Stimulated activated naive CD8-positive, alpha-beta T cell treated with anti-CD3 and anti-CD28 coated beads, Interleukin-15, Interleukin-2, amounts not matched to agents 100 U/mL and 50 U/mL, for 24 hours (primary cell): Measurements from ENCODE around the gene PRRG2.
A peak's percentile ranks its signal among the peaks of the same experiment; 100 is the strongest.

ENCODE experiments used
- ATAC-seq: fragments of 150-1000 bp; cut with Tn5 transposase; one replicate; pipeline ENCODE4 v1.10.0; 2021
- DNase-seq: peaks from one replicate; pipeline ENCODE4 v3.0.0; 2021

Gene PRRG2

DNA sequence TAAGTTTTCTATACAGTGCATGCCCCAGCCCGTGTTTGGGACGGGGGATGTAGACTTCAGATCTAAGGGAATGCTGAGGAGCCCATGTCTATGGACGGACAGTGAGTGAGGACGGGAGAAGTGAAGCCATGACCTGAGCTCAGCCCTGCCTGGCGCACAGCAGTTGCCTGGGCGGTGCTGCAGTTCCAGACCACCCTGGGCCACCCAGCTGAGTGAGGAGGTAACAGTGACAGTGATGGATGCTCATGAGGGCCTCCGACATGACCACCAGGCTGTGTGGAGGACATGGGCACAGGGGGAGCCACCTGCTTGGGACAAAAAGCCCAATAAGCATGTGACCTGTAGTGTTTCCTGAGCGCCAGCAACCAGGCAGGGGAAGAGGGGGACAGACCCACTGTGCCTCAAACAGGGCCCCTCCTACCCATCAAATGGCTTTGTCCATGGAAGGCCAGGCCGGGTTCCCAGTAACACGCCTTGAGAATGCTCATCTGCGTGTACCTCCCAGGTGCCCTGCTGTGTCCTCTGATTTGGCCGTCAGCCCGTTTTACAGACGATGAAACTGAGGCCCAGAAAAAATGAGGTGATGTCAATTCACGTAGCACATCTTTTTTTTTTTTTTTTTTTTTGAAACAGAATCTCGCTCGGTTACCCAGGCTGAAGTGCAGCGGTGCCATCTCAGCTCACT is 23.3 kb upstream of the PRRG2 start:
- no peak for DNase-seq
- no peak for ATAC-seq

DNA sequence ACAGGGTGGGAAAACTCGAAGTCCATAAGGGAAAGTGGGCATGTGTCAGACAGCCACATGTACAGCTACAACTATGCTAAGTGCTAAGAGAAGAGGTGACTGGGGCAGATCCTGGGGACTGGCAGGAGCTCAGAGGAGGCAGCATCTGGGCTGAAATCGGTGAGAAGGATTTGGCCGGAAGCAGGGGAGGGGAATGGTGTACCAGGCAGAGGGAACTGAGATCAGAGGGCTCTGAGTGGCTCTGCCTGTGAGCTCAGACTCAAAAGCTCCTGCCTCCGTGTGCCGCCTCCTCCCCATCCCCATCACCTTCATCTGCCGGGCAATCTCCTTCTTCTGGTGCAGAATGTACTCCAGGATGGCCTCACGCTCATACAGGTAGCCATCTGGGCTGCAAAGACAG is 22.5 kb upstream of the PRRG2 start:
- ATAC-seq (peak; percentile 11), DNase-seq (peak; percentile 41)

DNA sequence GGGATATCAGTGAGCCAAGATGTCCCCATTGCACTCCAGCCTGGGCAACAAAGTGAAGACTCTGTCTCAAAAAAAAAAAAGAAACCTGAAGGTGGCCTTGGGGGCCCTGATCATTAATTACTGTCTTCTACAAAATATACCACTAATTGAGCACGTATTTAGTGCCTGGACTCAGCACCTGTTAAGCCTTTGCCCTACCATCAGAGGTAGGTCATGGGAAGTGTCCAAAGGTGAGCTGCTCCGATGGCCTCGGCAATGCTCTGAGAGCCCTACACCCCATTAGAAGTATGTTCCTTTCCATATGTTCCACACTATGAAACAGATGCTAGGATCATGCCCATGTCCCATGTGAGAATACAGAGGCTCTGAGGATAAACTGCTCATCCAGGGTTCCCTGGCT is 21.7 kb upstream of the PRRG2 start:
- DNase-seq = no peak
- ATAC-seq = no peak

DNA sequence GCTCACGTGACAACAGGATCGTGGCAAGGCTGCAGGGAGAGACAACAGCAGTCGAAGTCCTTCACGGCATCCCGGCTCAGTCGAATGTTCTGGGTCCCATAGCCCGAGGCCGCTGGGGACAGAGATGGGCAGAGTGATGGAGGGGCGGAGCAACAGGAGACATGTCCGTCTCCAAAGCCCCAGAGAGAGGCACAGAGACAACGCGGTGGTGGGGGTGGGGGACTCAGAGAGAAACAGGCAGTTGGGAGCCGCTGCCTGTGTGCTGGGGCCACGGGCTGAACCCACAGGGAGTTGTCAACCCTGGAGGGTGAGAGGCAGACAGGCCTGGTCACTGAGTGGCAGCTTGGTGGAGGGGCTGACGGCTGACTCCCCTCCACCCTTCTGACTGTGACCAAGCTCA is 21.2 kb upstream of the PRRG2 start:
- DNase-seq = peak; percentile 48
- no peak for ATAC-seq

DNA sequence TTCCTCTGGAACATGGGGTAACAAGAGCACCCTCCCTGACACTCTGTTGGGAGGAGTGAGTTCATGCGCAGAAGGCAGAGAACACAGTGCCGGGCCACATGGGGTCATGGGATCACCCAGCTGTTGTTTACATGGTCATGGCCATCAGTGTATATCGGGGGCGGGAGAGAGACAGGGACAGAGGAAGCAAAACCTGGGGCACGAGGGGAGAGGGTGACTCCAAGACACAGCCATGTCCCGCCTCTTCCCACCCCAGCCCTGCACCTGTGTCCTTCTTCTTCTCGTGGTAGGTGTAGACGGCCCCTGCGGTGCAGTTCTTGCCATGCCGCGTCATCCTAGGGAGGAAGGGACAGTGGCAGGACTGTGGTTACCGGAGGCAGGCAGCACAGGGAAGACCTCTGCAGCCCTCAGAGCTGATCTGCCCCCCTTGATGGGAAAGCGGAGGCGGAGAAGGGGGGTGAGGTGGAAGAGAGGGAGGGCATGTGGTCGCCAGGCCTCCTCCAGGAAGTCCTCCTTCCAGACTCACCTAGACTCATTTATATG is 20.7 kb upstream of the PRRG2 start:
- peak; percentile 4 for ATAC-seq
- peak; percentile 49 for DNase-seq

DNA sequence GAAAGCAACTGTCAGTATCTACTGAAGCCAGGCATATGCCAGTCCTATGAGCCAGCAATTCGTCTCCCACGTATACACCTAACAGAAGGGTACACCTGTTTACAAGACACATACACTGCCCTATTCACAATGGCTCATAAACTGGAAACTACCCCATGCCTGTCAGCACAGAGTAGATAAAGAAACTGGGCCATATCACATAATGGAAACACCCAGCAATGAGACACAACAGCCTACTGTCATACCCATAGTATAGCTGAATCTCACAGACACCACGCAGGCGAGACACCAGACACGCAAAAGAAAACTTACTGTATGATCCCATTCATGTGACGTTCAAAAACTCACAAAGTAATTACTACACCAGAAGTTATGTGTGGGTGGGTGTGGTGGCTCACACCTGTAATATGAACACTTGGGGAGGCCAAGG is 16.5 kb upstream of the PRRG2 start:
- DNase-seq = no peak

DNA sequence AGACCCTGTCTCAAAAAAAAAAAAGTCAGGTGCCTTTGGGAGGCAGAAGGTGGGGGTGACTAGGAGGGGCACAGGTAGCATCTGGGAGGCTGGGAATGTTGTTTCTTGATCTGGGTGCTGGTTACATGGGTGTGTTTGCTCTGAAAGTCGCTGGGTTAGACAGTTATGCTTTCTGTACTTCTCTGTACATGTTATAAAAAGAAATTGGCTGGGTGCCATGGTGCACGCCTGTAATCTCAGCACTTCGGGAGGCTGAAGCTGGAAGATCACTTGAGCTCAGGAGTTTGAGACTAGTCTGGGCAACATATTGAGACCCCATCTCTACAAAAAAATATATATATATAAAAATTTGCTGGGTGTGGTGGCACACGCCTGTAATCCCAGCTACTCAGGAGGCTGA is 15.9 kb upstream of the PRRG2 start:
- ATAC-seq (no peak), DNase-seq (no peak)

More for the DNA sequence above, 16.5 kb upstream of the PRRG2 start:
- ATAC-seq = peak; percentile 67

DNA sequence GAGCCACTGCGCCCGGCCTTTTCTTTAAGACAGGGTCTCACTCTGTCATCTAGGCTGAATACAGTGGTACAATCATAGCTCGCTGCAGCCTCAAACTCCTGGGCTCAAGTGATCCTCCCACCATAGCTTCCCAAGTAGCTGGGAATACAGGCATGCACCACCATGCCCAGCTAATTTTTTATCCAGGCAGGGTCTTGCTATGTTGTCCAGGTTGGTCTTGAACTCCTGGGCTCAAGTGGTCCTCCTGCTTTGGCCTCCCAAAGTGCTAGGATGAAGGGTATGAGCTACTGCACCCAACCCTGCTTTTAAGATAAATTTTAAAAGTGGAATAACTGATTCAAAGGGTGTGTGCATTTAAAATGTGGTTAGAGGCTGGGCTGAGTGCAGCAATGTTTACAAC is 14.8 kb upstream of the PRRG2 start:
- ATAC-seq (no peak), DNase-seq (no peak)

DNA sequence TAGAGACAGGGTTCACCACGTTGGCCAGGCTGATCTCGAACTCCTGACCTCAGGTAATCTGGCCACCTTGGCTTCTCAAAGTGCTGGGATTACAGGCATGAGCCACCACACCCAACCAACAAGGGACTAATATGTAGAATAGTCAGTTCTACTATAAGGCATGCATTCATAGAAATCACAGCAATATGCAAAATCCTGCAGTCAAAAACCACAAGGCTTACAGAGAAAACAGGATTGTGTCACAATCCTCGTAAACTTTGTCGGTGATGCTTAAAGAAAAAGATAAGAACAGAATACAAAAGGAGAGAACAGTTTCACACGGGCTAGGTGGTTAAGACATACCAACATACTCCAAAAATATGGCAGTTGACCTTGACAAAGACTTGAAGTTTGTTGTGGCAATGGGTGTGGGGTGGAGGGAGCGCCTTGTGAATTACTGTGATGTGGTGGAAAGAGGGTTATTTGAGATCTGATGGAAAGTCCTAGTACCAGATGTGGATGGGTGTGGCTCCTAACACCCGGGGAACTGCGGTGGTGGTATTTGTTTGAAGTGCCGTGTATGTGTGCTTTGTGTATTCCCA is 13.2 kb upstream of the PRRG2 start:
- DNase-seq (peak; percentile 59), ATAC-seq (peak; percentile 79)

DNA sequence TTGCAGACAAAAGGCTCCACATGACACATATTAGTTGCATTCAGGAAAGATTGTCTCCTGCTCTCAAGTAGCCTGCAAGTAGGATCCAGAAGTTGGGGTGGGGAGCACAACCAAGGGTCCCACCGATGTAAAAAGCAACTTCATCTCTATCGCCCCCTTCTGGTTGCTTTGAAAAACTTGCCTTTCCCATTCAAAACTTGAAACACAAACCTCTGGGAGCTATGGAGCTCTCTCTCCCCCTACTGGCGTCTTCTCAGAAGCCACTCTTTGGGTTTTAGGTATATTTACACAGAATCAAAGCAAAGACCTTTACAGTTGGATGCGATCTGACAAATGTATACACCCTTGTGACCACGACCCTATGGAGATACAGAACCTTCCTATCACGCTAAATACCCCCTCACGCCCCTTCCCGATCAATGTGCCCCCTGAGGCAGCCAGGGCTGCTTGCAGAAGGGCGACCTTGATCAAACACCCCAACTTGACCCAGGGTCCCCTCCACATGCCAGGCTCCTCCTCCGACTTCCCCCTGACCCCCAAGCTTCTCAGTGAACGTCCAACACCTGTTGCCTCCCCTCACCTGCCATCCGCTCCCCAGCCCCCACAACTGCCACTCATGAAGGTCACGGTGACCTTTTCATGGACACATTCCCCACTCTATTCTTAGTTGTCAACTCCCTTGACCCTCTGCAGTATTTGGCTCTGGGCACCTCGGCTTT is 10.8 kb upstream of the PRRG2 start:
- ATAC-seq = peak; percentile 55
- DNase-seq = peak; percentile 65

DNA sequence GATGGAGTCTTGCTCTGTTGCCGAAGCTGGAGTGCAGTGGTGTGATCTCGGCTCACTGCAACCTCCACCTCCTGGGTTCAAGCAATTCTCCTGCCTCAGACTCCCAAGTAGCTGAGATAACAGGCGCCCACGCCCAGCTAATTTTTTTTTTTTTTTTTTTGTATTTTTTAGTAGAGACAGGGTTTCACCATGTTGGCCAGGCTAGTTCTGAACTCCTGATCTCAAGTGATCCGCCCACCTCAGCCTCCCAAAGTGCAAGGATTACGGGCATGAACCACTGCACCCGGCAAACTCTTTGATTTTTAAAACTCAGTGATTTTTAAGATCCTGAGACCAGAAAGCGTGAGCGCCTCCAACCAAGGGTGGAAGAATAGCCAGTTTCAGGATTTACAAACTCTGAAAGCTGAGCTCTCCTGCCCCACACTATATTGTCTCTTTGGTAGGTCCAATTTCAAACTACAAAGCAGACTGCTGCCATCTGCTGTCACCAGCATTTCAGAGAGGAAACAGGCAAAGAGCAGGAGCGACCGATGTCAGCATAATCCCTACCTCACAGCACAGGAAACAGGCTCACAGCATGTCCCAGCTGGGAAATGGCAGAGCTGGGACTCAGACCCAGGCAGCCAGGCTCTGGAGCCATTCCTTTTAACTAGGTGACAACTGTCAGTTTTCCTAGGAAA is 10.0 kb upstream of the PRRG2 start:
- no peak for ATAC-seq
- DNase-seq = no peak

DNA sequence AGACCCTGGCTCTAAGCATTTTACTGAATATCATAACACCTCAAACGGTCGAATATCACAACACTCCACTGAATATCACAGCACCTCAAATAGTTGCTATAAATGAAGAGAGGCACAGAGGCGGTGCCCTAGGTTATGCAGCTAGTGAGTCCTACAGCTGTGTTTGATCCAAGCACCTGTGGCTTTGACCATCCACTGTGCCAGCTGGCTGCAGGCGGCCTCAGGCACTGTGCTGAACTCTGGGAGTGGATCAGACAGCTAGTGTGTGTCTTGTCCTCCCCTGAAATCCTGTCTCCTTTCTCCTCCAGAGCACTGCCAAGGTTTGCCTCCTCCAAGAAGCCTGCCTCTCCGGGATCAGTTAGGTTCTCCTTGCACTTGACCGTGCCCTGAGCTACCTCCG is 8.1 kb upstream of the PRRG2 start:
- no peak for DNase-seq
- no peak for ATAC-seq

DNA sequence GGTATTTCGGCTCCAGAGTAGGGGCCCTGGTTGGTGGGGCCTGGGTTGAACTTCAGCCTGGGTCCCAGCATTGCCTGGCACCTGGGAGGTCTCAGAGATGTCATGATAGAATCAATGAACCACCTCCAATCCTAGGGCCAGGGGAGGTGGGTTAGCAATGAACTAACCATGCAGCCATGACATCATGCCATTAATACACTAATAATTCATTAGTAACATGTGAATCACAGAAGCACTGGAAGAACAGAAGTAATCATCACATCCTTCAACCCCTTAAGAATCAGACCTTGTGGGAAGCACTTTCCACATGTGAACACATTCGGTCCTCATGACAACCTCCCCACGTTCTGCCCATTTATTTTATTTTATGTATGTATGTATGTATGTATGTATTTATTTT is 7.7 kb upstream of the PRRG2 start:
- no peak for ATAC-seq
- no peak for DNase-seq

DNA sequence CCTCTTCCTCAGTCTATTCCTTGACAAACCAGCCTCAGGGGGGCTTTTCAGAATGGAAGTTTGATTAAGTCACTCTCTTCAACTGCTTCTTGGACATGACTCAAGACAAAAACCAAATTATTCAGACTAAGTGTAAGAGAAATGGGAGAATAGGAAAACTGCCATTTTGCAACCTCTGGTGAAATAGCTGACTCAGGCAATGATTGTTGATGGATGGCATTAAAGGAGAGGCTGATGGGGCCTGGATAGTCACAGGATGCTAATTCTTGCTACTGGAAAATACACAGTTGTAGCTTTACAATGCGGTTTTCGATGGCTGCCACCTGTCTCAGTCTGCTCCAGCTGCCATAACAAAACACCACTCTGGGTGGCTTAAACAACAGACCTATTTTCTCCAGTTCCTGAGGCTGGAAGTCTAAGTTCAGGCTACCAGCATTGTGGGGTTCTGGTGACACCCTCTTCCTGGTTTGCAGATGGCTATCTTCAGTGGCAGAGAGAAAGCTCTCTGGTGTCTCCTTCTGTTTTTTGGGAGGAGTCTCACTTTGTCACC is 6.8 kb upstream of the PRRG2 start:
- ATAC-seq = no peak
- DNase-seq = no peak

DNA sequence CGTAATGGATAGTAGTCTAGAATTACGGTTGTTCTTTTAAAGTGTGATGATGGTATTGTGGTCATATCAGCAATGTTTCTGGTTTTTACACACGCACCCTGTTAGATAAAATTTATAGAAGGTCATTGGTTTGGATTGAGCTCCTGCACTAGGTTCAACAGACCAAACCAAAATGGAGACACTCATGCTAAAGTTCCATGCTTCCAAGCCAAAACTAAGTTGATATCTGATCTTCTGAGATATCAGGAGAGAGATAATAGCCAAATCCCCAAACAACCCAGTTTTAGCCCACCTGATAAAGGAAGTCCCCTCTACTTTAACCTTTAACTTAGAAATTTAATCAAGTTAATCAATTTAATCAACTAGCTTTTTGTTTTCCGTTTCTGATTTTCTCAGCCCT is 1.9 kb upstream of the PRRG2 start:
- ATAC-seq (no peak), DNase-seq (no peak)

DNA sequence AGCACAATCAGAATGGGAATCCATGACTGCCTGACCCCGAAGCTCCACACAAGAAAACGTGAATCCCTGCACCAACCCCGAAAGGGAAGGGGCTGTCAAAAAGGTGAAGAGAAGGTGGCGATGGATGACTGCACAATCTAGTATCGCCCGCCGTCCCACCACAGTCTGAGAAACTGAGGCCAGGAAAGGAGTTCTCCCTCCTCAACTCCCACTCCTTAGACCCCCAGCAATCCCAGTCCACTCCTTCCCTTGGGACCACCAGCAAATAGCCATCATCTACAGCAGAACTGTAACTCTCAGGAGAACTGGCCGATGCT is 1.2 kb upstream of the PRRG2 start:
- no peak for ATAC-seq
- no peak for DNase-seq

DNA sequence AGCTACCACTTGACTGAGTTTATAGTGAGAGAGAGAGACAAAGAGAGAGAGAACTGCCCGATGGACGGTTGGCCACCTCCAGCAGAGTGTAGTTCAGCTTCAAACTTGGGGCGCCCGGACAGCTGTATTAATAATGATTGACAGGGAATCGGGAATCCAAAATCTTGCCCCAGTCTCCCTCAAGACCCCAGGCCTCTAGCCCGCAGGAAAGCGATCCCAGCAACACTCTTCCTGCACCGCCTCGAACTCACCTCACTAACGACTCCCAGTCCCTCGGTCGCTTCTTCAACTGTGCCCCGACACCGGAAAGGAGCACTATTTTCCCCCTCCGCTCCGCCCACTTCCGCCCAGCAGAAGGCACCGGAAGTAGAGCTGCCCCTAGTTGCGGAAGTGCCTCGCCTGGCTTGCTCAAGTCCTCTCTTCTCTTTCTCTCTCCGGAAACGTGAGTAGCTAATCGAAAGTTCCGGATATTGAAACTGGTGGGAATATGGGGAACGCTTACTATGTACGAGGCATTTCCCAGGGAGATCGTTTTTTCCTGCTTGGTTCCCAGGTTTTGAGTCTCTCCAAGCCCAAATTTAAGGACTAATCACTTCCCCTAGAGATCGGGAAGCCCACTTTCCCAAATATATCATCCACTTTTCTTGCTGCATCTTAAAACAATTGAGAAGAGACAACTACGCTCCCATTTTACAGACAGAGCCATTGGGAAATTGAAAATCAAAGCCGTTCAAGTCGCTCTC is 681 bp upstream of the PRRG2 start, which contains the start of gene NOSIP:
TSS of gene NOSIP (minus strand) at position 293 of the 743 bp plus-strand sequence. CDS start 19,865 bp downstream, outside the sequence.
- ATAC-seq = peak; percentile 99
- DNase-seq = peak; percentile 98

DNA sequence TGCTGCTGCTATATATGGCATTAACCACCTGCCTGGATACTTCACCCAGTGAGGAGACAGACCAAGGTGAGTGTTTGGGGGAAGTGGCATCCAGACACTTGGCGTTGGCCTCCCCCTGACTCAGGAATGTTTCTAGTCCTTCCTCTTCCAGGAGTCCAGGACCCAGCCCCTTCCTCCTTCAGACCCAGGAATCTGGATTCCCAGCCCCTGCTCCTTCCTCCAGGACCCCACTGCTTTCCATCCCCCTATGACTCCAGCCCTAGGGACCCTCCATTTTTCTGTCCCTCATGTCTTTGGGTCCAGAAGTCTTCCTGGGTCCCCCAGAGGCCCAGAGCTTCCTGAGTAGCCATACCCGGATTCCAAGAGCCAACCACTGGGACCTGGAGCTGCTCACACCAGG is 2.1 kb downstream of the PRRG2 start:
- DNase-seq (no peak), ATAC-seq (no peak)

DNA sequence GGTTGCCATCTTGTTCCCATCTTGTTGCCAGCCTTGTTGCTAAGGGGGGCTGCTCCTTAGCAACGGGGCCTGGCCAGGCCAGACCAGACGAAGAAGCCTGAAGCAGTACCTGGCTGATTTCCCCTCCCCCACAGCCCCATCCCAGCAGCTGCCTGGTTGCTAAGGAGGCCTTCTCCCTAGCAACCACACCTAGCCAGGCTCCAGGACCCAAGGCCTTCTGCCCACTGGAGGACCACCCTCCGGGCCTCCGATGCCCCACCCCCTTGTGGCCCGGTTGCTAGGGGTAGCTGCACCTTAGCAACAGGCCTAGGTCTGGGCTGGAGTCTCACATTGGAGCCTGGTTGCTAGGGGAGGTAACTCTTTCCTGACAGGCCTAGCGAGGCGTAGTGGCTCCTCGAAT is 3.9 kb downstream of the PRRG2 start:
- no peak for DNase-seq
- ATAC-seq = no peak

DNA sequence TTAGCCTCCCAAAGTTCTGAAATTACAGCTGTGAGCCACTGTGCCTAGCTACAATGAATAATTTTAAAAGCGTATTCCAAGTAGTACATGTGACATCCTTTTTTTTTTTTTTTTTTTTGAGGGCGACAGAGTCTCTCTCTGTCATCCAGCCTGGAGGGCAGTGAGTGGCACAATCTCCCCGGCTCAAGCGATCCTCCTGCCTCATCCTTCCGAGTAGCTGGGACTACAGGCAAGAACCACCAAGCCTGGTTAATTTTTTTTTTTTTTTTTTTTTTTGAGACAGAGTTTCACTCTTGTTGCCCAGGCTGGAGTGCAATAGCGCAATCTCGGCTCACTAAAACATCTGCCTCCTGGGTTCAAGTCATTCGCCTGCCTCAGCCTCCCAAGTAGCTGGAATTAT is 6.1 kb downstream of the PRRG2 start:
- DNase-seq = no peak
- no peak for ATAC-seq

DNA sequence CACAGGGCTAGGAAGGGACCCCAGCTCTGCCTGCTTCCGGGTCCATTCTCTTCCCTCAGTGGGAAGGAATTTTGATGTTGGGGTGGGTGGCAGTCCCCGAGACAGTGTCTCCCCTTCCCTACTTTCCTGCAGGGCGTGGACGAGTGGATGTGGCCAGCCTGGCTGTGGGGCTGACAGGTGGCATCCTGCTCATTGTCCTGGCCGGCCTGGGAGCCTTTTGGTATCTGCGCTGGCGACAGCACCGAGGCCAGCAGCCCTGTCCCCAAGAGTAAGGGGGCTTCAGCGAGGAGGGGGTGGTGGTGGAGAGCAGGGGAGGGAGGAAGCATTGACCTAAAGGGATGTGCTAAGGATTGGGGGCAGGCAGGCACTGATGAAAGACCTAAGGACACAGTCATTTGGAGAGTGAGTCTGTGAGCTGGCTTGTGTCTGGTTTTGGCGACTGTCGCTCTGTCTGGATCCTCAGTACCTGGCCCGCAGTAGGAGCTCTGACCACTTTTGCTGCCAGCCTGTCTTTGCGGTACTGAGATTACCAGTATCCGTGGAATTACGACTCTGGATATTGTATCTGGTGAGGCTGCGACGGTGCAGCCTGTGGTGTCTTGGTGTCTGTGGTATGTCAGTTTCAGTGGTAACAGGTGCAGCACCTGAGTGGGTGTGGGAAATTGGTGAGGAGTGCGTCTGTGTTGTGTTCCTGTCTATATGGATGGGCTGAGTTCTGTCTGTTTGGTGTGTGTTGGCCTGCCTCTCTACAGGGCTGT is 7.4 kb downstream of the PRRG2 start:
- DNase-seq (peak; percentile 38), ATAC-seq (no peak)
